Posterior cingulate gyrus (tissue), 11 donors: ENCODE results near the gene SMOC1.
A peak's percentile ranks its signal among the peaks of the same experiment; 100 is the strongest.
"Not testable (repeated sequence)": the region's sequence is repeated elsewhere in the genome, so short reads cannot be mapped to it uniquely, and the experiment has no call there.

Source experiments
- DNase-seq, 10 donors: peaks; one replicate each; pipeline versions ENCODE4 v3.0.0 to v3.0.0-alpha.2; 2020 to 2021; ENCODE audit warnings: mixed read lengths in 3 of 10
- intact Hi-C: fragments of 100-400 bp; cut with DNase I; formaldehyde crosslinking; loops from one replicate; pipeline ENCODE4 v1.15.1; 2023

Gene SMOC1

DNA sequence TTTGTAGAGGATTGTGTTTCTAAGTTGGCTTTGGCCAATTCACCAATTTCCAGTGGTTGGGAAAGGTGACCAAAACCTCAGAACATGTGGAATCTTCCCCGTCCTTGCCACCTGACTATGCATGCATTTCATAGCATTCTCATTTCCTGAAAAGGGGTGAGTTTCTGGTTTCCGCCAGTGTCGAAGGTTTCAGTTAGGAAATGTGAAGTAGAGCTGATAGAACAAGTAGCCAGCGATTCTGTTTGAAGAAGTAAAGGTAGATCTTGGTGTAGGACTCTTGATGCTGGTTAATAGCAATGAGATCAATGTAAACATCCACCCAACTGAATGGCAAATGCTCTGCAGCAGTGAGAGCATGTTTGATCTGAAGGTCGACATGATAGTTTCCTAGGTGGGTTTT, 15.9 kb downstream of the SMOC1 start:
- DNase-seq, result no peak
- intact Hi-C loops, result no loop called here

DNA sequence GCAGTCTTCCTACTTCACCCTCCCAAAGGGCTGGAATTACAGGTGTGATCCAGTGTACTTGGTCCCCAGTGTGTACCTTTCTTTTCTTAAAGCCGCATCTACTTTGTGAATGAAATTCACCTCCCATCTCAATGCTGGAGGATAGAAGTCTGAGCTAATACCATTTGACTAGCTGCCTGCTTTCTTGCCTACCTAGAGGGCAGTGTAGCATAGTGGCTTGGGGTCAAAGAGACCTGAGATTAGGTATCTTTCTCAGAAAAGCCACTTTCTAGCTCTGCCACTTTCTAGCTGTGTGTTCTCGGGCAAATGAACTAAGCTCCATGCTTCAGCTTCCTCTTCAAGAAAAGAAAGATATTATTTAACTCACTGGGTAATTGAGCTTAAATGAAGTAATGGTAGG, 16.9 kb downstream of the SMOC1 start:
- intact Hi-C loops, result no loop called here
- no peak for DNase-seq

DNA sequence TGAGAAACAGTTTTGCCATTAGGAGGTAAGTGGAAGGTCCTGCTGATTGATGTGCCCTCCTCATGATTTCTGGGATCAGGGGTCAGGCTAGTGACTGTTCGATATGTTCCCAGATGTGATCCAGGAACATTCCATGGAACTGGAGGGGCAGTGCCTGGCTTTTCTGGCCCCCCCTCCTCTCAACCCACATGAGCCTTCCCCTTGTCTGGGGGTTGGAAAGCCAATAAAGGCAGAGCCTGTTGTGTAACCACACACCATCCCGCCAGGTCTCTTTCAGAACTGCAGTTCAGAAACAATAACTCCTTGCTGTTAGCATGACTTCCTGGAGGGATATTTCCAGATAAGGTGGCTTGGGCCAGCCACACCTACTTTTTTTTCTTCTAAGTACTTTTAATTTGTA, 17.8 kb downstream of the SMOC1 start:
- intact Hi-C loops, result no loop called here
- DNase-seq, result no peak

DNA sequence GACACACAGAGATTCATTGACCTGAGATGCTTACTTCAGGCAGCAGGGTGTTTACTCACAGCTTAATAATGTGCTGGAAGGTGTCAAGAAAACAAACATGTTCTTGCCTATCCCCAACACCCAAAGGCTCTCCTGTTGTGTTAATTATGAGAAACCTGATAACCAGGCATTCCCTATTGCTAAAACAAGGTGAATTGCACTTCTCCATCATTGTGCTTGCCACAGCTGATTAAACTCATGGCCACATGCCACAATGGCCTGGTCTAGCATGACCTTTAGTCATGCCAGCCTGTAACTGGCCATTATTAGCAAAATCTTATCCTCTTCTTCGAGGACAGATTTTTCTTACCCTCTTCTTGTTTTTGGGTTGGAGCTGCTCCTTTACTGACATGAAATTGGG, 21.4 kb downstream of the SMOC1 start:
- DNase-seq, result no peak
- intact Hi-C loops, result no loop called here

DNA sequence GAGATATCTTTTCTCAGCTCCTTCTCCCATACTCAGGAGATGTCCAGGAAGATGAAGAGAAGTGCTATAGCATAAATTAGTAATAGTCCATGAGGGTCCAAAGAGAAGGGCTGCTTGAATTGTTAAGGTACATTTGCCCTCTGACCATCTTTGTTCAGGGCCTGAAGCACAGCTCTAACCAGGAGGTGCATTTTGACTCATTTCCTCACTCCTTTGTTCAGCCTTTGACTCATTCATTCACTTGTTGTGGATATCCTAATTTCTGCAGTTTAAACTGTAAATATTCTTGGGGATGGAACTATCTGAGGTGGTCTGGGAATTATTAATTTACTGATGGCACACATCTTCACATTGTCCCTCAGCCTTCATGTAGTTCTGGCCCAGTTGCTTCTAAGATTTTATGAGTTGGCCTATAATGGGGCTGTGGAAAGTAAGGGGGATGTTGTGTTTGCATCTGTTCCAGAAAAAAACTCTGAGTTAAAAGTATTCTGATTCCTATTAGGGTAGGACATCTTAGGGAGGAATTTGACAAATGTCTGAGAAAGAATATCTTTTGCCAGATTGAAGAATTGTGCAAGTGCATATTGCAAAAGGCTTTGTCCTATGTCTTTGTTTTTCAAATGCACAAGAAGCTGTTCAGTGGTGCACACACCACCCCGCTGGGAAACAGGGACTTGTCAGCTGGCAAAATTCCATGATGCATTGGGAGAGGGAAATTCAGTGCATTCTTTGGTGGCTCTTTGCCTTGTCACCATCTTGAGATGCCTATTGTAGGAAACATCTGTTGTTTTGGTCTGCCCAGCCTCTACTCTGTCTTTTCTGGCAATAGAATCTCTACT, 22.1 kb downstream of the SMOC1 start:
- intact Hi-C loops, result no loop called here
- DNase-seq, result no peak

DNA sequence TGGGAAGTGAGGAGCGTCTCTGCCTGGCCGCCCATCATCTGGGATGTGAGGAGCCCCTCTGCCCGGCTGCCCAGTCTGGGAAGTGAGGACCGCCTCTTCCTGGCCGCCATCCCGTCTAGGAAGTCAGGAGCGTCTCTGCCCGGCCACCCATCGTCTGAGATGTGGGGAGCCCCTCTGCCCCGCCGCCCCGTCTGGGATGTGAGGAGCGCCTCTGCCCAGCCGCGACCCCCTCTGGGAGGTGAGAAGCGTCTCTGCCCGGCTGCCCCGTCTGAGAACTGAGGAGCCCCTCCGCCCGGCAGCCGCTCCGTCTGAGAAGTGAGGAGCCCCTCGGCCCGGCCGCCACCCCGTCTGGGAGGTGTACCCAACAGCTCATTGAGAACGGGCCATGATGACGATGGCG, 23.8 kb downstream of the SMOC1 start:
- DNase-seq, intact Hi-C loops: not testable (repeated sequence)

DNA sequence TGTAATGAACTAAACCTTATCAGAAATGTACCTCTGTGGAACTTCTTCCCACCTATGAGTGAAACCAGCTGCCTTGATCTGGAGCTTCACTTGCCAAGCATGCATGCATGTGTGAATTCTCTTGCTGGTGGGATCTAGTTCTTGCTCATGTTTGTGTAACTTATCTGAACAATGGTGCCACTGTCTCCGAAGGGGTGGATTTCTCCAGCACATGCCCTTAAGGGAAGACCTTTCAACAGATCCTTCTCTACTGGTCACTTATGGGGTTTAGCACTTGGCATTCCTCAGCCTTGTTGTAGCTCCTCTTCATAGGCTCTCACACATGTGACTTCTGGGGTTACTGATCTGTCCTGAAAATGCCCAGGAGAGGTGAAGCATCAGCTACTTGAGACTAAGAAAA, 25.0 kb downstream of the SMOC1 start:
- DNase-seq, result no peak
- intact Hi-C loops, result no loop called here

DNA sequence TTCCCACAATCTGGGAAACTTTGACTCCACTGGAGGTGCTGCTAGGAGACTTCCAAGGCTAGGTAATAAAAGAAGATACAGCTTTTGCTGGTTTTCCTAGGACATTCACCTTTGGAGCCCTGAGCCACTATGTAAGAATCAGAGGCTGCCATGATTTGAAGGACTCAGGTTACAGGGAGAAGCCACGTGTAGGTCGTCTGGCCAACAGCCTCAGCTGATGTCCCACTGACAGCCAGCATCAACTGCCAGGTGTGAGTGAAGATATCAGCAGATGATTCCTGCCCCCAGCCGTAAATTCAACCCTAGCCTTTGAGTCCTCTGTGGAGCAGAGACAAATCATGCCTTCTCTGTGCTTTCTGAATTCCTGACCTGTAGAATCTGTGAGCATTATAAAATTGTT, 27.0 kb downstream of the SMOC1 start:
- intact Hi-C loops, result no loop called here

DNA sequence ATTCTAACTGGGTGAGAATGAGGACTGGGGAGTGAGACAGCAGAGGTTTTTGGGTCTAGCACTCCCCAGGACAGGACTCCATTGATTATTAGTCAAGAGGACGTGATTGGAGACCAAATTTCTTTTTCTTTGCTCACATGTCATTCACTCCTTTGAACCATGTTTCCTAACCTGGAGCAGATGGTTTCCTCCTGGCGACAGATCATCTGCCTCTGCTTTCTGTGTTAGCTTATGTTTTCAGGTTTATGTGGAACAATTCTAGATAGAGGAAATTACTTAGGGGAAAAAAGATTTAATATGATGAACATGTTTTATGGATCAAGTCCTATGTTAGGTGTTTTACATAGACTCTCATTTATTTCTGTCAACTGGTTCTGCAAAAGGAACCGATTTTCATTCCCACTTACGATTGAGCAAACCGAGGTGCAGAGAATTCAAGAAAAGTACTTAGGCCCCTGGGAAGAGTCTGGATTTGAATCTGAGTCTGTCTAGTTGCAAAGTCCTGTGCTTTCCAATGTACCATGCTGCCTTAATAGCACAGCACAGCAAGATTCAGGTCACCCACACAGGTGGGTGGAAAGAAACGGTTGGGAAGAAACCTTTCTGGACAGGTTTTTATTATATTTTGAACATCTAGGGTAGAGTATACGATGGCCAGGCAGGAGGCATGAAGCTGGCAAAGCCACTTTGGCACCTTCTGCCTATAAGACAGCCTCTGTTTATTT, 30.8 kb downstream of the SMOC1 start:
- intact Hi-C loops, result loop anchor here (5.0 kb wide), 1 partner anchor 33 kb away; the partner anchor contains the start of gene SMOC1
- DNase-seq, result no peak

More for the DNA sequence above, 27.0 kb downstream of the SMOC1 start:
- DNase-seq, result no peak

DNA sequence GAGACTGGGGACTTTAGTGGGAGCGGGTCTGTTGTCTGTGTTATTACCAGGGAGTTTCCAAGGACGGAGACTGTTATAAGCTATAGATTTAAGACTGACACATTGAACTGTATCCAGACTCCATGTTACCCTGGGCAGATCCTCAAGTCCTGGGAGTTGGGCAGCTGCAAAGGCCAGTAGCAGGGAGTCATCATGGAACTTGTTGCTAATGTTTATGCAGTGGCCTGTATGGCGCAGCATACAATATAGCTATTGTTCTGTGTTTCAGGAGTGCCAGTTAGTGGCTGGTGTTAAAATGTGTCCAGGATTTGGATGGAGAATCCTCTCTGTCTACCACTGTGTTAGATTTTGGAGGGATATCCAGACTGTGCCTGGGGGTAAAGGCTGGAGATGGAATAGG, 31.7 kb downstream of the SMOC1 start:
- intact Hi-C loops, result loop anchor here (5.0 kb wide), 1 partner anchor 34 kb away; the partner anchor contains the start of gene SMOC1
- peak in 3 of 10 donors; percentile 6 to 84 (median 26) for DNase-seq

DNA sequence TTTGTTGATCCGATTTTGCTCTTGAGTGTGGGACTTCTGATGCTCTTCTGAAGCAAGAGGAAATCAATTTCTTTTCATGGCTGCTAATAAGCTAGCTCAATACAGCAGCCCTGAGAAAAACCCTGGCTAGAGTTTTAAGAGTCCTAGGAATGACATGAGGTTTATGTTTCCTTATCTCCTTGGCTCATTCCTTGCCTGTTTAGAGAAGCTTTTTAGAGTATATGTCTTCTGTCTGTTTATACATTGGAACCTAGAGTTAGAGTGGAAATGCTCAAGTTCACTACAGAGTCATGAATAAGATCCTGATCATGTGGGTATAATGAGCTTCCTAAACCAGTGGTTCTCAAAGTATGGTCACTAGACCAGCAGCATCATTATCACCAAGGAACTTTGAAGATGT, 34.5 kb downstream of the SMOC1 start:
- DNase-seq, result no peak
- intact Hi-C loops, result loop anchor here (5.0 kb wide), 1 partner anchor 36 kb away; the partner anchor contains the start of gene SMOC1

DNA sequence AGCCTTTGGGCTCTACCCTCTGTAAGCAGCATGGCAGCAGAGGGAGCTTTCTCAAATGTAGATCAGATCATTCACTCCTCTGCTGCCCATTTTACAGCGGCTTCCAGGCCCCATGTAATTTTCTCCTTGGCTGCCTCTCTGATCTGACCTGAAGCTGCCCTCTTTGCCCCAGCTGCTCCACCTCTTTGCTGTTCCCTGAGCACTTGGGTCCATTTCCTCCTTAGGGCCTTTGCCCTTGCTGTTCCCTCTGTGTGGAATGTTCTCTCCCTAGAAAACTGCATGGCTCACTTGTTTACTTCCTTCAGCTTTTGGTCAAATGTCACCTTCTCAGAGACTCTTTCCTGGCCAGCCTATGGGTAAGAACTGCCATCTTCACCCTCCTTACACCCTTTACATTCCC, 37.2 kb downstream of the SMOC1 start:
- intact Hi-C loops, result no loop called here
- DNase-seq, result no peak

DNA sequence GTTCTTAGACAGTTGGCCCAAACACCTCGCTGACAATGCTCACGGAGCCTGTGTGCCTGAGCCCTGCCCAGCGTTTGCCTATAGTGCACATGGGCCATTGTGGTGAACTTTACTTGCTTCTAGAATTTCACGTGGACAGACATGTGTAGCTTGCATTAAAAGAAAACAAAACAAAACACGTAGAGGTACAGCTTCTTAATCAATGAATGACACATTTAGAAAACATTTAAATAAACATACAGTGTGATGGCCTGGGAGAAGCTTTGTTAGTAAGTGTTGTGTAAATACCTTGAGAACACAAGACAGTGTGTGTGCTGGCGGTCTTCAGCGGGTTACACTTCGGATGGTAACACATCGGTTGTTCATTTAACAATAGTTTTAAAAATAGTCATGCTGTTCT, 38.1 kb downstream of the SMOC1 start:
- no peak for DNase-seq
- intact Hi-C loops, result no loop called here

DNA sequence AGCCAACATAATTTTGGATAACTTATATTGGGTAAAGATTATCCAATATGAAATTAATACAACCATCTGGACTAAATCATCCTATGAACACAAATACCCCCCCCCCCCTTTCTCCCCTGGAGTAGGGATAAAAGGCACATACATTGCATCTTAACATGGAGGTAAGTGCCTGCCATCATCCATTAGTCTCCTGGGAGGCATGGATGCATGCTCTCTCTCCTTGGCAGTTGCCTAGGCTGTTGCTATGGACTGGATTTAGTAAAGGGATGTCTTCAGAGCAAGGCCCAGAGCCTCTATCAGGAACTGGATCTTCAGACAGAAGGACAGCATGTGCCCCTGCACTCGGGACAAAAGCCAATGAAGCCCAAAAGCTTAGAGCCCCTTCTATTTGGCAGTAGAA, 40.6 kb downstream of the SMOC1 start:
- intact Hi-C loops, result no loop called here
- DNase-seq, result no peak

DNA sequence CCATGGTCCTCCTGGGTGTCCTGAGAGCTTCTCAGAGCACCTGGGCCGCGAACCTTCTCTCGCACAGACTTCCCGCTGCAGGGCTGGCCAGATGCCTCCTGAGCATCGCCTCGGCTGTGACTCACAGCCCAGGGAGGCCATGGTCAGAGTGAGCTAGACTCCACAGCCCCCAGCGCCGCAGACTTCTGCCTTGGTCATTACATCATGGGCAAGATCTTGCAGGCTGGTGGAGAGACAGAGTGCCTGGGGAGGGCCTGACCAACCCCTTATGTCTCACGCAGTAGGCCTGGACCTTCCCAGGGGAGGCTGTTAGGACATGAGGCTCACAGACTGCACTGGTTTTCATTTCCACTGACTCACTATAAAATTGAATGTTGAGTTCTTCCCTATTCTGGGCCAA, 41.8 kb downstream of the SMOC1 start:
- DNase-seq, result no peak

DNA sequence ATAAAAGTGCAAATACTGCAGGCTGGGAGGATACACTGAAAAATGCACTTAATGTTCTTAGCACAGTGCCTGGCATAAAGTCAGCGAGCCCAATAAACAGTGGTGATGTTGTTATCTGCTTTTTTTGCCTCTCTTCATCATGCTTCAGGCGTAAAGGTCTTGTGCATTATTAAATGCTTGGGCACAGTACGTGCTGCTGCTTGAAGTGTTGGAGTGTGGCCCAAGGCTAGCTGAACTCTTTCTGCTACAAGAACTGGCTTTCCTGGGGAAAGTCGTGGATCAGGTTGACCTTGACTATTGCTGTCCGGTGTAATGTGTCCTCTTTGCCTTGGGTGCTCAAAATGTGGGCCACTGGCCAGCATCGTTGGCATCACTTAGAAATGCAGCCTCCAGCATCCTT, 43.0 kb downstream of the SMOC1 start:
- intact Hi-C loops, result no loop called here
- no peak for DNase-seq

More for the DNA sequence above, 41.8 kb downstream of the SMOC1 start:
- intact Hi-C loops, result no loop called here

DNA sequence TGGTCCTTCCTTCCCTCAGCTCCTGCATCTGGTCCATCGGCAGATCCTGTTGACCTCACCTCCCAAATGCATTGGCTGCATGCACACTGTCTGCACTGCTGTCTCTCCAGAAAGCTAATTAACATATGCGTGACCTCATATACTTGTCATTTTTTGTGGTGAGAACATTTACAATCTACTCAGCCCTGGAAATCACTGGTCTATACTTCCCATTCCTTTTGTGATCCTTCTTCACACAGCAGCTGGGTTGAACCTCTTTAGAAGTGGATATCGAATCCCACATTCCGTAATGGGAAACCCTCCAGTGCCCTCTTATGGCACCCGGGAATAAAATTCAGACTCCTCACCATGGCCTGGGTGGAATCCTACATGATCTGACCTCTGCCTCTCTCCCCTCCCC, 45.0 kb downstream of the SMOC1 start:
- DNase-seq, result no peak
- intact Hi-C loops, result no loop called here

DNA sequence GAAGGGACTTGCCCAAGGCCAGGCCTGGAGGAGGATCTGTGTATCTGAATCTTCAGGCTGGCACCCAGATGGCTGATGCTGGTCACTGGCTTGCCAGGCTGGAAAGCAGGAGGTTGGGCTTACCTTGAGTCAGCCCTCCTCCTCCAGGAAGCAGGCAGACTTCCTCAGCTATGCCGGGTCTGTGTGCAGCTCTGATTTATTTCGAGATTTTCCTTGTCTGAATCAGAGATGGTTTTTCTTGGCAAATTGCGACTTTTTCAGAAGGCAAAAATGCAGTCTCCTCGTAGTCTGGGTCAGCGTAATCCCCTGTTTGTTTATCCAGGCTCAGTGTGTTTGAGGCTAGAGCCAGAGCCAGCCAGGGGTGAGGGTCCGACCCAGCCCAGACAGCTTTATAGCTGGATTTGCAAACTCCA, 48.9 kb downstream of the SMOC1 start:
- no peak for DNase-seq
- intact Hi-C loops, result no loop called here

DNA sequence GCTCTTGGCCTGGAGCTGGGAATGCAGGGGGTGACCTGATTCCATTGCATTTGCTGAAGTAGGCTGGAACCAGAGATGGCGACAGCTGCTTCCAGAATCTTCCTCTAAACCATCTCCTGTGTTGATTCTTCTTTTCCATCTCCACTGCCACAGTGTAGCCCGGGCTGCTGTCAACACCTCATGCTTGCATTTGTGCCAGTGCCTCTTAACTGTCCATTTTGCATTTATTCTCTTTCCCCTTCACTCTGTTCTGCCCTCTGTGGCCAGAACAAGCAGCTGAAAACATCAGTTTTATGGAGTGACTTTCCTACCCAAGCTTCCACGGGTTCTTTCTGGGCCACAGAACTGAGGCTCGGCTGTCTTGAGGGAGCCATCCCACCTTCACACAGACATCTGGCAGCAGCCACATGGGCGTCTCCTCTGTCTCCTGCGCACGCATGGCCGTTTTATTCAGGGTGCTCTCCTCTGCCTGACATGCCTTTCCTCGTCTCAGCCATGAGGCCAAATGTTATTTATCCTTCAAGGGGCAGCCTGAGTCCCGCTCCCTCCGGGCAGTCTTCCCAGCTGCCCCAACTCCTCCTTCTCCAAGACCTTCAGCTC, 51.7 kb downstream of the SMOC1 start:
- no peak for DNase-seq
- intact Hi-C loops, result no loop called here

DNA sequence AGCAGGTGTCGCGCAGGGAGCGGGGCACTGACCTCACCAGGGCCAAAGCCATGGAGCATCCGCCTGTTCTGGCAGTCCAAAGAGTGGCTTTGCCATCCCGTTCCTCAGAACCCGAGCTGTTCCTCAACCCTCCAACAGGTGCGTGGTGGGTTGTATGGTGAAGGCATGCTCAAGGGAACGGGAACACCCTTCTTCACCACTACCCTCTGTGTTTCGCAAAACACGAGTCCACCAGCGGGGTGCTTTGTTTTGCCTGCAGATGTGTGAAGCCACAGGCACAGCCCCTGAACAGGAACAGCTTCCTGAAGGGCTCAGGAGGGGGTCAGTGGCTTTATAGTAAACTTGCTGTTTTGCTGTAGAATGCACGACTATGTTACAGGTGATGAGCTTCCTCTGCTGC, 52.7 kb downstream of the SMOC1 start:
- DNase-seq, result no peak
- intact Hi-C loops, result no loop called here

DNA sequence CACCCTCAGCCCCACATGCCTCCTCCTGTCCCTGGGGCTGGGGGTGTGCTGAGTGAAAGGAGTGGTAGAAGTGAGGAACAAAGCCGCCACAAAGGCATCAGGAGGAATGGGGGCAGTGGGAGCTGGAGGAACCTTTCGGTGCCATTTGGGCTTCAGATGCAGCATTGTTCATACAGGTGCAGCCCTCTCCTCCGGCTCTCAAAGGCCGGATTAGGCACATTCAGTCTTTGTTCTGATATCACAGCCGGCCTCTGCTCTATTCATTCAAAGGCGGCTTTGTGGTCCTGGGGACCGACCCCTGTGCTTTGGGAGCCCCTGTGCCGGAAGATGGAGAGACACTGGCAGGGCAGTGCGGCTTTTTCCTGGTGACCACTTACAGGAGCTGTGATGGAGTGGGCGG, 53.2 kb downstream of the SMOC1 start:
- intact Hi-C loops, result no loop called here

More for the DNA sequence above, 53.2 kb downstream of the SMOC1 start:
- peak in 1 of 10 donors; percentile 69 for DNase-seq
